NCI-H226 (cell line): ENCODE data around the gene NETO2.

Experiments used
- DNase-seq: peaks from one replicate; pipeline ENCODE4 v3.0.0-alpha.2; 2015

NETO2 gene

GRCh38 chr16:47043970-47044684, 99.6 kb downstream of the NETO2 start:
- DNase-seq = no peak

GRCh38 chr16:47043200-47043599, 100.5 kb downstream of the NETO2 start:
- no peak for DNase-seq

GRCh38 chr16:47037746-47038458, 105.8 kb downstream of the NETO2 start:
- DNase-seq = peak; percentile 62

GRCh38 chr16:47037396-47037745, 106.4 kb downstream of the NETO2 start:
- DNase-seq = no peak

GRCh38 chr16:47036201-47036600, 107.5 kb downstream of the NETO2 start:
- no peak for DNase-seq

- DNase-seq = no peak
Measured at GRCh38 chr16:47035436-47035835, 108.3 kb downstream of the NETO2 start.

GRCh38 chr16:47034455-47034854, 109.3 kb downstream of the NETO2 start:
- DNase-seq = no peak

- no peak for DNase-seq
Measured at GRCh38 chr16:47033176-47033575, 110.6 kb downstream of the NETO2 start.

- no peak for DNase-seq
Measured at GRCh38 chr16:47029724-47030123, 114.0 kb downstream of the NETO2 start.

- DNase-seq = no peak
Measured at GRCh38 chr16:47028767-47029377, 114.9 kb downstream of the NETO2 start.
